ENCODE data around the gene SRSF4.

The SRSF4 gene

DNA sequence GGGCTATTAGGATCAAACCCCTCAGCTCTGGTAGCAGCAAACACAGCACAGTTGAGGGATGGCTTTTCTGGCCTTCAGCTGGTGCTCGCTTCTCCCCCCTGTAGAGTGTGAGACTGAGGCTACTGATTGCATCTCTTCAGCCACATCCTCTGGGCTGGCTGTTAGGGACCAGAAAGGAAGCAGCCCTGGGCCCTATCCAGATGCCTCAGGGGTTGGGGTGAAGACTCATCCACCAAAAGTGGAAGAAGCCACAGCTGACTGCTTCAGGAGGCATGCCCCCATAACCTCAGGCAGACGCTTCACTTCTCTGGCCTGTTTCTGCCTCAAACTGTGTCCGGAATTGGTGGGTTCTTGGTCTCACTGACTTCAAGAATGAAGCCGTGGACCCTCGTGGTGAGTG lies 51.8 kb downstream of the SRSF4 start:
- Mint-ChIP-seq H3K9me3 (no peaks in the 10 kb centered on the region), H3K27ac (no peak overlapping the region), H3K36me3 (peaks cover 5% of the 10 kb centered on the region), H3K4me3 (no peak overlapping the region), H3K4me1 (peaks cover 10% of the 10 kb centered on the region)
- DNase-seq (ENCODE audit: low spot score in 2 of 2) (no peak), ATAC-seq (no peak)

- no peak overlapping the region for H3K27ac Mint-ChIP-seq
- H3K36me3 Mint-ChIP-seq = peaks cover 5% of the 10 kb centered on the region
- no peak for DNase-seq (ENCODE audit: low spot score in 2 of 2)
- H3K4me1 Mint-ChIP-seq = peaks cover 10% of the 10 kb centered on the region
- H3K4me3 Mint-ChIP-seq = no peak overlapping the region
- H3K9me3 Mint-ChIP-seq = no peaks in the 10 kb centered on the region
- no peak for ATAC-seq
Measured at GRCh38 chr1:29128739-29129138, 53.0 kb downstream of the SRSF4 start.

- Mint-ChIP-seq H3K36me3 (peaks cover 5% of the 10 kb centered on the region), H3K4me3 (peak overlapping the region; percentile 75), H3K27ac (no peak overlapping the region), H3K4me1 (peaks cover 10% of the 10 kb centered on the region), H3K9me3 (no peaks in the 10 kb centered on the region)
- no peak for ATAC-seq
- no peak for DNase-seq (ENCODE audit: low spot score in 2 of 2)
Measured at GRCh38 chr1:29126198-29126597, 55.5 kb downstream of the SRSF4 start.

DNA sequence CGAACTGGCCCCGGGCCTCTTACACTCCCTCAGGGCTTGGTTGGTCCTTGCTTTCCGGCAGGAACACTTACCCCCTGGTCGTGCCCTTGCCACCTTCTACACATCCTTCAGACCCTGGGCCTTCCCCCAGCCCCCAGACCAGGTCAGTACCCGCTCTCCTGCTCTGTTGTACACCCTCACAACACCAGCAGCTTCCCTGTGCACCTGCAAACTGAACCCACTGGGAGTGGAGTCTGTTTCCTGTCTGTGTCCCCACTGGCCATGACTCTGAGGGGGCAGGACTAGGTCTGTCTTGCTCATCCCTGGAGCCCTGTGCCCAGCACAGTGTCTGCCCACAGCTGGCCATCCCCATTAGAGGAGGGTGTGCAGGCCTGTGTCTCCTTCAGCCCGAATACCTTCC lies 55.9 kb downstream of the SRSF4 start:
- no peaks in the 10 kb centered on the region for H3K9me3 Mint-ChIP-seq
- peaks cover 5% of the 10 kb centered on the region for H3K36me3 Mint-ChIP-seq
- H3K27ac Mint-ChIP-seq = peak overlapping the region; percentile 55
- peaks cover 10% of the 10 kb centered on the region for H3K4me1 Mint-ChIP-seq
- DNase-seq (ENCODE audit: low spot score in 2 of 2) (no peak), ATAC-seq (no peak)
- H3K4me3 Mint-ChIP-seq = peak overlapping the region; percentile 75

DNA sequence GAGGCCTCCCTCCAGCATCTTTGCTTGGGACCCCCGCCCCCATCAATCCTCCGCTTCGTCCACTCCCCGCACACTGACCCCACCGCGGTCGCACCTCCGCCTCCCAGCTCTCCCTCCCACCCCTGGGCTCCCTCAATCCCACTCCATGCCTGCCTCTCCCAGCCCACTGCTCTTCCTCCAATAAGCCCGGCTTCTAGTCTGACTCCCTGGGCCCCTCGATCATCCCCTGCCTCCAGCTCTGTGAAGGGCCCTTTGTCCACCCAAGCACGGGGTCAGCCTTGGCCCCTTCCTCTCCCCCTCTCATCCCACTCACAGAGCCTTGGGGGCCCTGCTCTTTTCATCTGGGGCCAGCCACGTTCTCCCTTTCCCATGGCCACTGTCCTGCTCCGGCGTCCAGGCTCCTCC lies 56.5 kb downstream of the SRSF4 start:
- Mint-ChIP-seq H3K36me3 (peaks cover 5% of the 10 kb centered on the region), H3K4me3 (peak overlapping the region; percentile 75), H3K4me1 (peaks cover 10% of the 10 kb centered on the region), H3K27ac (peak overlapping the region; percentile 55), H3K9me3 (no peaks in the 10 kb centered on the region)
- DNase-seq (ENCODE audit: low spot score in 2 of 2) = no peak
- no peak for ATAC-seq

DNA sequence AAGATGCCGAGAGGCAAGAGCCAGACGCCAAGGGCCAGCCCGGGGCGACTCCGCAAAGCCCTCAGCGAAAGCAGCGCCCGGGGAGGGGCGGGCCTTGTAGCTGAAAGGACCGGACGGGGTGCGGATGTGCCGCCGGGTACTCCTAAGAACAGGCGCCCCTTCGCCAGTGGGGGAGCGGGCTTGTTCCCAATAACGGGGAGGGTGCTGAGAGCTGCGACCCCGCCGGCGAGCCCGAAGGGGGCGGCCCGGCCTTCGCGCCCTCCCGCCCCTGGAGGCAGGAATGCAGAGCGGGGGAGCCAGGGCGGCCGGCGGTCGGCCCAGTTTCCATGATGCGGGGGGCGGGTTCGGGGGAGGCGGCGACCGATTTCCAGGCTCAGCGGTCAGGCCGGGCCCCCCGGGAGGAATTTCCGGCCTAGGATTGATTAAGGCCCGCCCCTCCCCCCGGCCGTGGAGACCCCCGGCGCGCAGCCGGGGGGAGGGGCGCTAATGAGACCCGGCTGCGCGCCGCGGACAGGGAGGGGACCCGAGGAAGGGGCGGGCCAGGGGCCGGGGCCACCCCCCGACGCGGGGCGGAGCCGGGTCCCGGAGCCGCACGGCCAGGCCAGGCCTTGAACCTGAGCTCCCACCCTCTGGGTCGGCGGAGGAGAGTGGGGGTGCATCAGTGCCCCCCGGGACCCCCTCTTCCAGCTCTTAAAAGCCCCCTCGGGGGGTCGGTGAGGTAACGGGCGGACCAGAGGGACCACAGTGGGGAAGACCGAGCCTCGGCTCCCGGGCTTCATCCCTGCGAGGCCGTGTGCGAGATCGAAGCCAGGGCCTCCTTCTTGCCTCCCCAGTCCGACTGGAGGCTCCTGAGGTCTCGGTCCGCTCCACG lies 57.1 kb downstream of the SRSF4 start:
- H3K27ac Mint-ChIP-seq = no peak overlapping the region
- no peaks in the 10 kb centered on the region for H3K9me3 Mint-ChIP-seq
- H3K4me1 Mint-ChIP-seq = peaks cover 10% of the 10 kb centered on the region
- DNase-seq (ENCODE audit: low spot score in 2 of 2) = peak; percentile 67 to 85
- ATAC-seq = peak; percentile 78
- peaks cover 5% of the 10 kb centered on the region for H3K36me3 Mint-ChIP-seq
- peak overlapping the region; percentile 75 for H3K4me3 Mint-ChIP-seq

DNA sequence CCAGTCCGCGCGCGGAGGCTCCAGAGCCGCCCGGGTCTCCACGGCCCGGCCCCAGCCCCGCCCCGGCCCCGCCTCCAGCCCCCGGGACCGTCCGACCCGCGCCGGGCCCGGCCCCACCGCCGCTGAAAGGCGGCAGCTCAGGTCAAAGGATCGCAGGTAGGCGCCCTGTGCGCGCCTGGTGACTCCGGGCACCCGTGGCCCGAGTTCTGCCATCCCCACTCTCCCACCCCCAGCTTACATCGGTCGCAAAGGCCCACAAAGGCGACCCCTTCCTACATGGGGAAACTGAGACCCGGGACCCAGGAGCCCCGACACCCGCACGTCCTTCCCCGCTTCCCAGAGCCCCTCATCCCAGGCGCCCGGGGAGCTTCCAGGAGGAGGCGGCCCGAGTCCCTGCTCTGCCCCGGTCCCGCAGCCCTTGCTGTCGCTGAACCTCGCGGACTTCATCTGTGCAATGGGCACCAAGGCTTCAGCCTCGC lies 57.8 kb downstream of the SRSF4 start, which contains the start of gene TMEM200B:
TMEM200B (minus strand) TSS at position 17 of the 479 bp plus-strand sequence. CDS start 2,075 bp downstream, outside the sequence.
- H3K4me3 Mint-ChIP-seq = peak within 1 kb of the TSS; percentile 75
- peaks cover 10% of the 10 kb centered on the region for H3K4me1 Mint-ChIP-seq
- ATAC-seq (peak; percentile 27), DNase-seq (ENCODE audit: low spot score in 2 of 2) (no peak)
- no peak within 1 kb of the TSS for H3K27ac Mint-ChIP-seq
- no peaks in the 10 kb centered on the region for H3K9me3 Mint-ChIP-seq
- H3K36me3 Mint-ChIP-seq = peaks cover 9% of the 10 kb centered on the region

DNA sequence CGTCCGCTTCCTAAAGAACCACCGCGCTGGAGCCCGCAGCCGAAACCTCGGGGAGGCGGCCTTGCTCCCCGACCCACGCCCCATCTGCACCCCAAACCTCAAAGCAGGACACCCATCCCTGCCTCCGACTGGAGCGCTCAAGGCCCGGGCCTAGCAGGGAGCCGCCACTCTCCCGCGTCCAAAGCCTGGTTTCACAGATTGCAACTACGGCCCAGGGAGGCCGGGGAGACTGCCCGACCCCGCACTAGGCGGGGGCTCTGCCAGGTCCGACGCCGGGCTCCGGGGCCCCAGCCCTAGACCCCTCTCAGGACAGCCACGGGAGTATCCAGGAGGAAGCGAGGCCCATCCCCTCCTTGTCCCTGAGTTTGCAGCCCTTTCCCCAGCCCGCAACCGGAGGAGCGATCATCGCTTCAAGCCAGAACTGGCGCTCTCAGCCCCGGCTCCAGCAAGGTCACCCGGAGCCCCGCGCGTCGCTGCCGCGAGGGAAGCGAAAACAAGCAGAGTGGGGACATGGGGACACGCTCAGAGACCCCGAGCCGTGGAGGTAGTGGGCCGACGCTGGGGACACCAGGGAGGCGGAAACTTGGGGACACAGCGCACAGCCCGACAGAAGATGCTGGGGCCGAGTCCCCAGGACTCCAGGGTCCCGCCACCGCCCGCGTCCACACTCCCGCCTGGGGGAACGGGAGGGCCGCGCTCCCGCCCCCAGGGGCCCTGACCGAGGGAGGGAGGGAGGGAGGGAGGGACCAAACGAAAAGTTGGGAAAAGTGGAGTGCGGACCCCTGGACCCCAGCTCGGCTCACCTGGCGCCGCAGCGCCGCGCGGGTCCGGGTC lies 58.4 kb downstream of the SRSF4 start:
- Mint-ChIP-seq H3K4me3 (peak overlapping the region; percentile 75), H3K36me3 (peaks cover 15% of the 10 kb centered on the region), H3K4me1 (peaks cover 10% of the 10 kb centered on the region), H3K9me3 (no peaks in the 10 kb centered on the region), H3K27ac (no peak overlapping the region)
- ATAC-seq (no peak), DNase-seq (ENCODE audit: low spot score in 2 of 2) (peak in 1 of 2 donors; percentile 66)

- Mint-ChIP-seq H3K9me3 (no peaks in the 10 kb centered on the region), H3K4me3 (peak overlapping the region; percentile 75), H3K27ac (no peak overlapping the region), H3K4me1 (peaks cover 10% of the 10 kb centered on the region), H3K36me3 (peaks cover 21% of the 10 kb centered on the region)
- no peak for ATAC-seq
- peak in 1 of 2 donors; percentile 57 for DNase-seq (ENCODE audit: low spot score in 2 of 2)
Measured at GRCh38 chr1:29122682-29123052, 59.0 kb downstream of the SRSF4 start.

GRCh38 chr1:29121936-29122681 lies 59.6 kb downstream of the SRSF4 start:
- Mint-ChIP-seq H3K9me3 (no peaks in the 10 kb centered on the region), H3K36me3 (peaks cover 27% of the 10 kb centered on the region), H3K4me1 (peaks cover 10% of the 10 kb centered on the region), H3K27ac (no peak overlapping the region), H3K4me3 (peak overlapping the region; percentile 75)
- ATAC-seq = no peak
- DNase-seq (ENCODE audit: low spot score in 2 of 2) = peak in 1 of 2 donors; percentile 18

GRCh38 chr1:29121516-29121935 lies 60.2 kb downstream of the SRSF4 start:
- DNase-seq (ENCODE audit: low spot score in 2 of 2) (no peak), ATAC-seq (no peak)
- no peaks in the 10 kb centered on the region for H3K9me3 Mint-ChIP-seq
- no peak overlapping the region for H3K27ac Mint-ChIP-seq
- peaks cover 33% of the 10 kb centered on the region for H3K36me3 Mint-ChIP-seq
- peak overlapping the region; percentile 75 for H3K4me3 Mint-ChIP-seq
- peaks cover 10% of the 10 kb centered on the region for H3K4me1 Mint-ChIP-seq

GRCh38 chr1:29120947-29121485 lies 60.7 kb downstream of the SRSF4 start:
- Mint-ChIP-seq H3K27ac (no peak overlapping the region), H3K9me3 (no peaks in the 10 kb centered on the region), H3K4me1 (peaks cover 9% of the 10 kb centered on the region), H3K36me3 (peaks cover 38% of the 10 kb centered on the region), H3K4me3 (no peak overlapping the region)
- peak; percentile 72 for ATAC-seq
- DNase-seq (ENCODE audit: low spot score in 2 of 2) = peak; percentile 45 to 80

DNA sequence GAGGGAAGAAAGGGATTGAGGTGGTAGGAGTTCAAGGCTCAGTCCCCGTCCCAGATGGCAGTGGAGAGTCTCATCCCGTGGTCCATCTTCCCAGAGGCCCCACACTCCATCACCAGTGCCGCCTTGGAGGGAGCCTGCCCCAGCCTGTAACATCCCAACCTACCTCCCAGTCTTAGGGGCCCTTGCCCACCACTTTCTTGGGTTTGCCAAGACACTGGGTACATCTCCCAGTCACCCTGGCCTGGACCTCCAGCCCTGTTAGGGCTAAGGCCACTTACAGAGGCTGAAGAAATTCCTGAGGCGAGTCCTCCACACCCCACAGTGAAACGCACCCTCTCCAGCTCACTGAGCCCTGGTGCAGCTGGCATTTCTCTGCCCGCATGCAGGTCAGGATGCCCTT lies 61.3 kb downstream of the SRSF4 start:
- no peaks in the 10 kb centered on the region for H3K9me3 Mint-ChIP-seq
- ATAC-seq (no peak), DNase-seq (ENCODE audit: low spot score in 2 of 2) (no peak)
- H3K36me3 Mint-ChIP-seq = peaks cover 44% of the 10 kb centered on the region
- H3K4me1 Mint-ChIP-seq = peaks cover 3% of the 10 kb centered on the region
- H3K4me3 Mint-ChIP-seq = no peak overlapping the region
- no peak overlapping the region for H3K27ac Mint-ChIP-seq

GRCh38 chr1:29119121-29119929 lies 62.4 kb downstream of the SRSF4 start:
- H3K36me3 Mint-ChIP-seq = peaks cover 49% of the 10 kb centered on the region
- DNase-seq (ENCODE audit: low spot score in 2 of 2) (no peak), ATAC-seq (no peak)
- no peak overlapping the region for H3K27ac Mint-ChIP-seq
- no peaks in the 10 kb centered on the region for H3K9me3 Mint-ChIP-seq
- no peaks in the 10 kb centered on the region for H3K4me1 Mint-ChIP-seq
- no peak overlapping the region for H3K4me3 Mint-ChIP-seq

Data from stimulated activated effector memory CD8-positive, alpha-beta T cell treated with anti-CD3 and anti-CD28 coated beads, Interleukin-12 subunit alpha, Interleukin-12 subunit beta, amount 100 ng/mL, for 72 hours (primary cell).